HepG2 (cell line): ENCODE results near the gene TPI1. TPM values are rescaled to one million over a fixed set of nuclear protein-coding genes. Genes with fewer than 3 reads are reported as not detected.

ENCODE experiments used
- CEBPZ ChIP-seq: IDR thresholded peaks from 2 replicates; pipeline ENCODE4 v1.6.1; 2012; ENCODE audit warnings: low read length, improper control_type of control experiment
- DNMT3B ChIP-seq: conservative IDR thresholded peaks from 2 replicates; pipeline ENCODE4 v1.6.1; 2016; ENCODE audit warnings: missing biosample characterization, control low read depth
- MAFK ChIP-seq, 2 experiments: IDR thresholded peaks in 1 of 2; conservative IDR thresholded peaks in 1 of 2; 2 replicates each; pipeline ENCODE4 v1.6.1; 2011; ENCODE audit warnings: improper control_type of control experiment in 2 of 2, low read length in 2 of 2
- ZKSCAN8 ChIP-seq: IDR thresholded peaks from 2 replicates; pipeline ENCODE4 v1.6.1; 2016; ENCODE audit warnings: borderline replicate concordance, missing genetic modification reagents, missing compliant biosample characterization
- ZNF646 ChIP-seq: sonication (generic); formaldehyde crosslinking; IDR thresholded peaks from 2 replicates; pipeline ENCODE4 v1.9.0; 2021; ENCODE audit warnings: mild to moderate bottlenecking, missing genetic modification reagents
- polyA plus RNA-seq, 8 experiments: library from polyadenylated mRNA; depleted of rRNA in 3 of 8; stranded (reverse) in 7 of 8; unstranded in 1 of 8; fragments of >200 nt; fragmentation: Illumina TruSeq in 4 of 8; extraction: Trizol in 4 of 8; gene quantifications; 2 replicates each; pipeline versions ENCODE4 v1.2.1 to v1.2.3, GENCODE V29; 2011 to 2016; ENCODE audit warnings: low read depth in 4 of 8, missing spikeins in 1 of 8, mixed read lengths in 1 of 8; ENCODE audit not compliant: insufficient read depth in 1 of 8
- total RNA-seq, 5 experiments: library from RNA; depleted of rRNA; stranded (reverse); fragments of >200 nt; fragmentation: Illumina TruSeq; extraction: Trizol; gene quantifications; 2 replicates each; pipeline ENCODE4 v1.2.3, GENCODE V29; 2016; ENCODE audit warnings: low read depth in 1 of 5
- TF ChIP-seq, protein P1 (sequence below): sonication (generic); formaldehyde crosslinking; IDR thresholded peaks from 2 replicates; pipeline ENCODE4 v1.8.1; 2023; ENCODE audit warnings: mild to moderate bottlenecking, moderate library complexity, missing genetic modification reagents
- TF ChIP-seq, protein P2 (sequence below): sonication (generic); formaldehyde crosslinking; IDR thresholded peaks from 2 replicates; pipeline ENCODE4 v1.4.0; 2020; ENCODE audit warnings: missing genetic modification reagents, borderline replicate concordance

Gene TPI1
- total and polyA plus RNA-seq, 2 of the 13 experiments (the other 11 are each of a cell fraction or from before 2014, with no cell fraction given), result 945 to 2,535 TPM

- TF ChIP-seq ZNF646 (CRISPR knock-in tag) (no peak), MAFK (conservative IDR thresholded peaks at IDR 0.05 in 1 of 2, IDR thresholded peaks at IDR 0.05 in 1 of 2; ENCODE audit: low read length in 2 of 2) (no peak), DNMT3B (CRISPR knock-in tag) (no peak), CEBPZ (no peak), ZKSCAN8 (CRISPR knock-in tag) (no peak)
- TF ChIP-seq, protein P1, sequence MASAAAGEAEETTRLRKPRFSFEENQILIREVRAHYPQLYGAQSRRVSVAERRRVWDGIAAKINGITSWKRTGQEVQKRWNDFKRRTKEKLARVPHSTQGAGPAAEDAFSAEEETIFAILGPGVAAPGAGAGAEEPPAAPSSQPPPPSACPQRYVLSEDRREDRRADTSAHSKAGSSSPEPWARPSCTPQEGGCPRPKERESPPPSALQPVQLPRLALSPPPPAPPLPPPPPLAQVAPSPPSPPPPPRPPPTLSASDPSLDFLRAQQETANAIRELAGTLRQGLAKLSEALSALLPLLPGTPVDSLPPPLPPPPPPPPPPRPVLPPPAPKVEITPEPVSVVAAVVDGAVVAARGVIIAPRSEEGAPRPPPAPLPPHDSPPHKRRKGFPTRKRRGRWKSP (CRISPR knock-in tag), result no peak
- TF ChIP-seq, protein P2, sequence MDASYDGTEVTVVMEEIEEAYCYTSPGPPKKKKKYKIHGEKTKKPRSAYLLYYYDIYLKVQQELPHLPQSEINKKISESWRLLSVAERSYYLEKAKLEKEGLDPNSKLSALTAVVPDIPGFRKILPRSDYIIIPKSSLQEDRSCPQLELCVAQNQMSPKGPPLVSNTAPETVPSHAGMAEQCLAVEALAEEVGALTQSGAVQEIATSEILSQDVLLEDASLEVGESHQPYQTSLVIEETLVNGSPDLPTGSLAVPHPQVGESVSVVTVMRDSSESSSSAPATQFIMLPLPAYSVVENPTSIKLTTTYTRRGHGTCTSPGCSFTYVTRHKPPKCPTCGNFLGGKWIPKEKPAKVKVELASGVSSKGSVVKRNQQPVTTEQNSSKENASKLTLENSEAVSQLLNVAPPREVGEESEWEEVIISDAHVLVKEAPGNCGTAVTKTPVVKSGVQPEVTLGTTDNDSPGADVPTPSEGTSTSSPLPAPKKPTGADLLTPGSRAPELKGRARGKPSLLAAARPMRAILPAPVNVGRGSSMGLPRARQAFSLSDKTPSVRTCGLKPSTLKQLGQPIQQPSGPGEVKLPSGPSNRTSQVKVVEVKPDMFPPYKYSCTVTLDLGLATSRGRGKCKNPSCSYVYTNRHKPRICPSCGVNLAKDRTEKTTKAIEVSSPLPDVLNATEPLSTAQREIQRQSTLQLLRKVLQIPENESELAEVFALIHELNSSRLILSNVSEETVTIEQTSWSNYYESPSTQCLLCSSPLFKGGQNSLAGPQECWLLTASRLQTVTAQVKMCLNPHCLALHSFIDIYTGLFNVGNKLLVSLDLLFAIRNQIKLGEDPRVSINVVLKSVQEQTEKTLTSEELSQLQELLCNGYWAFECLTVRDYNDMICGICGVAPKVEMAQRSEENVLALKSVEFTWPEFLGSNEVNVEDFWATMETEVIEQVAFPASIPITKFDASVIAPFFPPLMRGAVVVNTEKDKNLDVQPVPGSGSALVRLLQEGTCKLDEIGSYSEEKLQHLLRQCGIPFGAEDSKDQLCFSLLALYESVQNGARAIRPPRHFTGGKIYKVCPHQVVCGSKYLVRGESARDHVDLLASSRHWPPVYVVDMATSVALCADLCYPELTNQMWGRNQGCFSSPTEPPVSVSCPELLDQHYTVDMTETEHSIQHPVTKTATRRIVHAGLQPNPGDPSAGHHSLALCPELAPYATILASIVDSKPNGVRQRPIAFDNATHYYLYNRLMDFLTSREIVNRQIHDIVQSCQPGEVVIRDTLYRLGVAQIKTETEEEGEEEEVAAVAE, result no peak
Measured at GRCh38 chr12:6914947-6915788, 47.8 kb downstream of the TPI1 start (continued).
